Measurements from ENCODE around the gene ZNF281.
A peak's percentile ranks its signal among the peaks of the same experiment; 100 is the strongest.

Gene ZNF281

DNA sequence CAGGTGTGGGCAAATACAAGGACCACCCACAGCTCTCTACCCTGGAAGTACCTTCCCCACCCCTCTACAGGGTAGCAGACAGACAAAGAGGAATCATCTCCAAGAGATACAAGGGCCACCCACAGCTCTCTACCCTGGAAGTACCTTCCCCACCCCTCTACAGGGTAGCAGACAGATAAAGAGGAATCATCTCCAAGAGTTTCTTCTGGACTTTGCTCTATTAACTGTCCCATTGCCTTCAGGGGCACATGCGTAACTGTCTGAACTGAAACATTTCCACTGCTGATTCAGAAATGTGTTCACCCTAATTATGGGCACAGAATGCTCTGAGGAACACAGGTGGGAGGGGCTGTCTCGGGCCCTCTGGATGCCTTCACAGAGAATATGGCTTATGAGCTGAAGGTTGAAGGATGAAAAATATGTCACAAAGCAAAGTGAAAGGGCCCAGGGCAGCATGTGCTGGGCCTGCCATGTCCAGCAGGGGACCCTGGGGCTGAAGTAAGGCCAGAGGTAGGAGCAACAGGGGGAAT lies 43.9 kb downstream of the ZNF281 start:
- Histone ChIP-seq H3K9me2 (replicated peaks; ENCODE audit: insufficient read depth, low read length) (no peaks in the 10 kb centered on the region), H3F3A (ENCODE audit: insufficient read depth, low read length) (no peaks in the 10 kb centered on the region), H3K27me3 (replicated peaks; ENCODE audit: insufficient read depth, low read length) (no peaks in the 10 kb centered on the region), H3K79me2 (ENCODE audit: low read length) (no peaks in the 10 kb centered on the region), H3K9ac (ENCODE audit: low read length) (no peak overlapping the region), H3K36me3 (replicated peaks; ENCODE audit: insufficient read depth, low read length) (no peaks in the 10 kb centered on the region), H3K4me2 (ENCODE audit: low read depth, low read length) (no peak overlapping the region), H3K27ac (ENCODE audit: low read length) (no peak overlapping the region), H3K9me3 (replicated peaks; ENCODE audit: insufficient read depth, low read length) (no peaks in the 10 kb centered on the region), H3K4me3 (ENCODE audit: low read length) (no peak overlapping the region), H2AFZ (ENCODE audit: low read length) (no peak overlapping the region), H4K20me1 (ENCODE audit: insufficient read depth, low read length) (no peaks in the 10 kb centered on the region), H3K4me1 (ENCODE audit: low read length) (peaks cover 8% of the 10 kb centered on the region; the same call in 1 of the 2 replicates)
- no peak for DNase-seq
- TF ChIP-seq EZH2 (optimal IDR thresholded peaks at IDR 0.05; ENCODE audit: low read depth, low read length), result no peak
- TF ChIP-seq, protein P1, sequence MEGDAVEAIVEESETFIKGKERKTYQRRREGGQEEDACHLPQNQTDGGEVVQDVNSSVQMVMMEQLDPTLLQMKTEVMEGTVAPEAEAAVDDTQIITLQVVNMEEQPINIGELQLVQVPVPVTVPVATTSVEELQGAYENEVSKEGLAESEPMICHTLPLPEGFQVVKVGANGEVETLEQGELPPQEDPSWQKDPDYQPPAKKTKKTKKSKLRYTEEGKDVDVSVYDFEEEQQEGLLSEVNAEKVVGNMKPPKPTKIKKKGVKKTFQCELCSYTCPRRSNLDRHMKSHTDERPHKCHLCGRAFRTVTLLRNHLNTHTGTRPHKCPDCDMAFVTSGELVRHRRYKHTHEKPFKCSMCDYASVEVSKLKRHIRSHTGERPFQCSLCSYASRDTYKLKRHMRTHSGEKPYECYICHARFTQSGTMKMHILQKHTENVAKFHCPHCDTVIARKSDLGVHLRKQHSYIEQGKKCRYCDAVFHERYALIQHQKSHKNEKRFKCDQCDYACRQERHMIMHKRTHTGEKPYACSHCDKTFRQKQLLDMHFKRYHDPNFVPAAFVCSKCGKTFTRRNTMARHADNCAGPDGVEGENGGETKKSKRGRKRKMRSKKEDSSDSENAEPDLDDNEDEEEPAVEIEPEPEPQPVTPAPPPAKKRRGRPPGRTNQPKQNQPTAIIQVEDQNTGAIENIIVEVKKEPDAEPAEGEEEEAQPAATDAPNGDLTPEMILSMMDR (IDR thresholded peaks at IDR 0.05; ENCODE audit: low read length), result 0 out of 2 replicates have a peak, but pooled peaks have one; percentile 10

DNA sequence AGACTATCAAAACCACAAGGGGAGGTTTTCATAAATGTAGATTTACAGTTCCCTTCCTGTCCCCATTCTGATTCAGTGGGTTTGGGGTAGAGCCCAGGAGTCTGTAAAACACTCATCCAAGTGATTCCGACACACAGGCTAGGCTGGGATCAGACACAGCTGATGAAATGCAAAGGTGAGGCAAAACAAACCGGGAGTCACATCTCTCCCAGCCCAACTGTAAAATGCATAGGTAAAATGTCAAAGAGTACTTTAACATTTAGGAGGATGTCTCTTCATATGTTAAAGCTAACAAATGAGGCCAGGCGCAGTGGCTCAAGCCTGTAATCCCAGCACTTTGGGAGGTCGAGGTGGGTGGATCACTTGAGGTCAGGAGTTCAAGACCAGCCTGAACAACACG lies 45.0 kb downstream of the ZNF281 start:
- no peak overlapping the region for H3K4me2 ChIP-seq (ENCODE audit: low read depth, low read length)
- H3F3A ChIP-seq (ENCODE audit: insufficient read depth, low read length), result no peaks in the 10 kb centered on the region
- no peak for DNase-seq
- no peaks in the 10 kb centered on the region for H3K36me3 ChIP-seq (replicated peaks; ENCODE audit: insufficient read depth, low read length)
- H3K27ac ChIP-seq (ENCODE audit: low read length), result no peak overlapping the region
- peaks cover 8% of the 10 kb centered on the region; the same call in 1 of the 2 replicates for H3K4me1 ChIP-seq (ENCODE audit: low read length)
- no peaks in the 10 kb centered on the region for H3K9me3 ChIP-seq (replicated peaks; ENCODE audit: insufficient read depth, low read length)
- H3K27me3 ChIP-seq (replicated peaks; ENCODE audit: insufficient read depth, low read length), result no peaks in the 10 kb centered on the region
- no peaks in the 10 kb centered on the region for H3K9me2 ChIP-seq (replicated peaks; ENCODE audit: insufficient read depth, low read length)
- no peak overlapping the region for H2AFZ ChIP-seq (ENCODE audit: low read length)
- H3K79me2 ChIP-seq (ENCODE audit: low read length), result no peaks in the 10 kb centered on the region
- no peak overlapping the region for H3K9ac ChIP-seq (ENCODE audit: low read length)
- H3K4me3 ChIP-seq (ENCODE audit: low read length), result no peak overlapping the region
- TF ChIP-seq, protein P1 (IDR thresholded peaks at IDR 0.05; ENCODE audit: low read length), result no peak
- TF ChIP-seq EZH2 (optimal IDR thresholded peaks at IDR 0.05; ENCODE audit: low read depth, low read length), result no peak
- no peak for TF ChIP-seq EZH2phosphoT487 (IDR thresholded peaks at IDR 0.05; ENCODE audit: low read length)
- no peaks in the 10 kb centered on the region for H4K20me1 ChIP-seq (ENCODE audit: insufficient read depth, low read length)

DNA sequence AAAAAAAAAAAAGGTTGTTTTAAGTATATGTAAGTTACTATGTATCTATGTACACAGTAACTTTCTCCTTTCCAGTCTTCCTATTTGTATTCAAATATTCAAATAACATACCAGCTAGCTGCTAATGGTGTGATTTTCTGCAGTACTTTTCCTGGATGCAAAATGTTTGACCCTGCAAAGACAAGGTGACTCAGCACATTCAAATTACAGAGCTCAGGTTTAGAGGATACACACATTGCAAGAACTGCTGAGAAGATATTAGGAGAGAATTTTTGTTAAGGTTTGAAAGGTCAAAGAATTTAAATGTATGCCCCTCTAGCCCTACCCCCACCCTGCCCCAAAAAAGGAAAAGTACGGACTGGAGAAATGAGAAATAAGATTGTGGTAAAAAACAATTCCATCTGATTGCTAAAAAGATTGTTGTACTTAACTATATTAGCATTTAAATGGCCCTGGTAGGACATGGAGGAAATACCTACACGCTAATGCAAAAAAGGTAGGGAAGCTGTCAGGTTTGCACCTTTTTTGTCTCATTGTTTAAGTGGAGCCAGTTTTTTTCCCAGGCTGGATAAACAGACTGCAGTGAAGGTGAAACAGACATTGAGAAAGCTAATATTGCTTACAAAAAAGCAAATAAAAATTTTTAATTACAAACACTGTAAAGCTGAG lies 45.6 kb downstream of the ZNF281 start:
- Histone ChIP-seq H4K20me1 (ENCODE audit: insufficient read depth, low read length) (no peaks in the 10 kb centered on the region), H3K27me3 (replicated peaks; ENCODE audit: insufficient read depth, low read length) (no peaks in the 10 kb centered on the region), H3F3A (ENCODE audit: insufficient read depth, low read length) (no peaks in the 10 kb centered on the region), H2AFZ (ENCODE audit: low read length) (no peak overlapping the region), H3K36me3 (replicated peaks; ENCODE audit: insufficient read depth, low read length) (no peaks in the 10 kb centered on the region), H3K4me3 (ENCODE audit: low read length) (no peak overlapping the region), H3K27ac (ENCODE audit: low read length) (no peak overlapping the region), H3K9me3 (replicated peaks; ENCODE audit: insufficient read depth, low read length) (no peaks in the 10 kb centered on the region), H3K4me1 (ENCODE audit: low read length) (peaks cover 8% of the 10 kb centered on the region; the same call in 1 of the 2 replicates), H3K9me2 (replicated peaks; ENCODE audit: insufficient read depth, low read length) (no peaks in the 10 kb centered on the region), H3K9ac (ENCODE audit: low read length) (no peak overlapping the region), H3K79me2 (ENCODE audit: low read length) (no peaks in the 10 kb centered on the region), H3K4me2 (ENCODE audit: low read depth, low read length) (no peak overlapping the region)
- TF ChIP-seq, protein P1 (IDR thresholded peaks at IDR 0.05; ENCODE audit: low read length), result no peak
- TF ChIP-seq EZH2phosphoT487 (IDR thresholded peaks at IDR 0.05; ENCODE audit: low read length) (no peak), EZH2 (optimal IDR thresholded peaks at IDR 0.05; ENCODE audit: low read depth, low read length) (no peak)
- no peak for DNase-seq

All from MM.1S (cell line).